ENCODE measurements around the gene TP53INP2.
"Not testable (repeated sequence)": the region's sequence is repeated elsewhere in the genome, so short reads cannot be mapped to it uniquely, and the experiment has no call there.

The TP53INP2 gene

GRCh38 chr20:34704177-34705007, at the start of gene TP53INP2:
TSS of gene TP53INP2 (plus strand) at chr20:34704344. CDS start at chr20:34708740, 4,396 bp downstream.
- no peak for DNase-seq (ENCODE audit: low read depth)

- DNase-seq (ENCODE audit: low read depth): not testable (repeated sequence)
Measured at GRCh38 chr20:34658654-34659053, 45.5 kb upstream of the TP53INP2 start.

- DNase-seq (ENCODE audit: low read depth): not testable (repeated sequence)
Measured at GRCh38 chr20:34661811-34662210, 42.3 kb upstream of the TP53INP2 start.

- no peak for DNase-seq (ENCODE audit: low read depth)
Measured at GRCh38 chr20:34663213-34663943, 40.8 kb upstream of the TP53INP2 start.

GRCh38 chr20:34664751-34665150, 39.4 kb upstream of the TP53INP2 start:
- not testable (repeated sequence) for DNase-seq (ENCODE audit: low read depth)

GRCh38 chr20:34669094-34669493, 35.0 kb upstream of the TP53INP2 start:
- no peak for DNase-seq (ENCODE audit: low read depth)

GRCh38 chr20:34673412-34673811, 30.7 kb upstream of the TP53INP2 start:
- DNase-seq (ENCODE audit: low read depth): no peak

- no peak for DNase-seq (ENCODE audit: low read depth)
Measured at GRCh38 chr20:34675561-34675960, 28.6 kb upstream of the TP53INP2 start.

GRCh38 chr20:34675993-34676641, 28.0 kb upstream of the TP53INP2 start:
- DNase-seq (ENCODE audit: low read depth): no peak

- peak; percentile 67 for DNase-seq (ENCODE audit: low read depth)
Measured at GRCh38 chr20:34676642-34677373, 27.3 kb upstream of the TP53INP2 start, which contains the start of gene PIGU. TSS of gene PIGU (minus strand) at chr20:34677092. CDS start at chr20:34677085, 7 bp downstream.

- DNase-seq (ENCODE audit: low read depth): no peak
Measured at GRCh38 chr20:34680586-34681175, 23.5 kb upstream of the TP53INP2 start.

- DNase-seq (ENCODE audit: low read depth): no peak
Measured at GRCh38 chr20:34683667-34684066, 20.5 kb upstream of the TP53INP2 start.

- DNase-seq (ENCODE audit: low read depth): no peak
Measured at GRCh38 chr20:34689486-34689885, 14.7 kb upstream of the TP53INP2 start.

- no peak for DNase-seq (ENCODE audit: low read depth)
Measured at GRCh38 chr20:34691838-34692237, 12.3 kb upstream of the TP53INP2 start.

- no peak for DNase-seq (ENCODE audit: low read depth)
Measured at GRCh38 chr20:34693414-34693813, 10.7 kb upstream of the TP53INP2 start.

- DNase-seq (ENCODE audit: low read depth): no peak
Measured at GRCh38 chr20:34701405-34702085, 2.6 kb upstream of the TP53INP2 start.

- no peak for DNase-seq (ENCODE audit: low read depth)
Measured at GRCh38 chr20:34703061-34703423, 1.1 kb upstream of the TP53INP2 start.

GRCh38 chr20:34703424-34704176, 544 bp upstream of the TP53INP2 start:
- no peak for DNase-seq (ENCODE audit: low read depth)

GRCh38 chr20:34705008-34705396, 858 bp downstream of the TP53INP2 start:
- DNase-seq (ENCODE audit: low read depth): no peak

Data from HS-5 (cell line).